ENCODE results near the gene KLLN.
"Not testable (repeated sequence)": the region's sequence is repeated elsewhere in the genome, so short reads cannot be mapped to it uniquely, and the experiment has no call there.

The KLLN gene

DNA sequence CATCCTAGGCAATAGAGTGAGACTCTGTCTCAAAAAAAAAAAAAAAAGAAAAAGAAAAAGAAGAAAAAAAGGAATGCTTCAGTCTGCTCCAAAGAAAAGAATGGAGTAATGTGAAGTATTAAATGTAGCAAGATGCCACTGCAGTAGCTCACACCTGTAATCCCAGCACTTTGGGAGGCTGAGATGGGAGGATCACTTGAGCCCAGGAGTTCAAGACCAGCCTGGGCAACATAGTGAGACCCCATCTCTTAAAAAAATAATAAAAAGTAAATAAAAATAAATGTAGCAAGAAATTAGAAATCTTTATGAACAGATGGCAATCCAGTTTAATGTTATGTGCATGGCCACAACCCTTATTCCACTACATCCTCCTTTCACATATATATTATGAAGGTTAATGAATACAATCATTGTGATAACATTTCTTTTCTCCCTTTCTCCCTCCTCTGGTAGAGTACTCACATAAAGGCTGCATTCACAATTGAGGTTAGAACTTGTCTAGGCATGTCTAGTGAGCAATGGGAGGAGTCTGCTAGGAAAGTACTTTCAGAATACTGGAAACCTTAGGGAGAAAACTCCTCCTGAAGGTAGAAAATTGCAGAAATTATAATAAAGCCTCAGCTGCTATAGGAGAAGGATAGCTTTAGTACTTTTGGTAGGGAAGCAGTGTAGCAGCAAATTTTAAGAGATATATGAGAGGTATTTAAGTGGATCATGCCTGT, 20.4 kb downstream of the KLLN start:
- no peak for DNase-seq (ENCODE audit: low read depth, low spot score)

- no peak for DNase-seq (ENCODE audit: low read depth, low spot score)
Measured at GRCh38 chr10:87842220-87842641, 21.1 kb downstream of the KLLN start.

GRCh38 chr10:87841186-87841585, 22.1 kb downstream of the KLLN start:
- DNase-seq (ENCODE audit: low read depth, low spot score), result no peak

DNA sequence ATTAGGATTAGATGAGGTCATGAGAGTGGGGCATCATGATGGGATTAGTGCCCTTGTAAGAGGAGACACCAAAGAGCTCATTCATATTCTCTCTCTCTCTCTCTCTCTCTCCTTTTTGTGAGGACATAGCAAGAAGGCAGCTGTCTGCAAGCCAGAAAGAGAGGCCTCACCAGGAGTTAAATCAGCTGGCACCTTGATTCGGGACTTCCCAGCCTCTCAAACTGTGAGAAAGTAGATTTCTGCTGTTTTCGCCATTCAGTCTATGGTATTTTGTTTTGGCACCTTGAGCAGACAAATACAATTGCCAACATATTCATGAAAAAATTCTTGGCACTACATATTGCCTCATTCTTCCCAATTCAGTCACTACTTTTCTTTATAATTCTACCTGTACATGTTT, 24.7 kb downstream of the KLLN start:
- DNase-seq (ENCODE audit: low read depth, low spot score), result no peak

GRCh38 chr10:87837445-87837844, 25.9 kb downstream of the KLLN start:
- DNase-seq (ENCODE audit: low read depth, low spot score), result no peak

- no peak for DNase-seq (ENCODE audit: low read depth, low spot score)
Measured at GRCh38 chr10:87836098-87836497, 27.2 kb downstream of the KLLN start.

GRCh38 chr10:87829986-87830729, 33.2 kb downstream of the KLLN start:
- no peak for DNase-seq (ENCODE audit: low read depth, low spot score)

- DNase-seq (ENCODE audit: low read depth, low spot score), result not testable (repeated sequence)
Measured at GRCh38 chr10:87829051-87829450, 34.3 kb downstream of the KLLN start.

GRCh38 chr10:87827681-87828080, 35.7 kb downstream of the KLLN start:
- no peak for DNase-seq (ENCODE audit: low read depth, low spot score)

GRCh38 chr10:87826653-87827052, 36.7 kb downstream of the KLLN start:
- no peak for DNase-seq (ENCODE audit: low read depth, low spot score)

GRCh38 chr10:87819289-87819585, 44.1 kb downstream of the KLLN start:
- DNase-seq (ENCODE audit: low read depth, low spot score), result no peak

DNA sequence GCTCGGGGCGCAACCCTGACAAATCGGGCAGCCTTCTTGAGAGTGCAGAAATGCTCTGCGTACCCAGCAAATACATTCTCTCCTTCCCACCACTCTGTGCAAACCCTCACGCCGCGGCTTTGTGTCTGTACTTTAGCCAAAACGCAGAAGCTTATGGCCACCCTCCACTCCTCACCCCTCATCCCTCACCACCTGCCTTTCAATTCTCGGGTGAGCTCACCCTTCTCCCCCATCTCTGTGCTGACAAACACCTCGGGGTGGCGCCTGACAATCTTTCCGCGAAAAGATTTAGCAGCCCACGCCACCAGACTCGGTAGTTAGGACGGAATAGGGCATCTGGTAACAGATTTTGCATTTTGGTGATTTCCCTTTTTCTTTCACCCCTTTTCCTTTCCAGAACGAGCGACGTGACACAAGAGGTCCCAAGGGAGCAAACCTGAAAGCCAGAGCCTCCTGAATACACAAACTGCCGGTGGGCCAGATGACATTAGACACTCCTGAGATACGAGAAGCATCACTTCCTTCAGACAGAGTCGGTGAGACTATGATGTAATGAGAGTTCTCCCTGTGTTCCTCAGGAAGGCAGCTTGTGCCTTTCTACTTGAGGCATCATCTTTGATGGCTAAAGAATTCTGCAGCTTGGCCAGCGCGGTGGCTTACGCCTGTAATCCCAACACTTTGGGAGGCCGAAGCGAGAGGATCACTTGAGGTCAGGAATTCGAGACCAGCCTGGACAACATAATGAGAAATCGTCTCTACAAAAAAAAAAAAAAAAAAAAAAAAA, 44.6 kb downstream of the KLLN start:
- DNase-seq (ENCODE audit: low read depth, low spot score), result peak; percentile 6

DNA sequence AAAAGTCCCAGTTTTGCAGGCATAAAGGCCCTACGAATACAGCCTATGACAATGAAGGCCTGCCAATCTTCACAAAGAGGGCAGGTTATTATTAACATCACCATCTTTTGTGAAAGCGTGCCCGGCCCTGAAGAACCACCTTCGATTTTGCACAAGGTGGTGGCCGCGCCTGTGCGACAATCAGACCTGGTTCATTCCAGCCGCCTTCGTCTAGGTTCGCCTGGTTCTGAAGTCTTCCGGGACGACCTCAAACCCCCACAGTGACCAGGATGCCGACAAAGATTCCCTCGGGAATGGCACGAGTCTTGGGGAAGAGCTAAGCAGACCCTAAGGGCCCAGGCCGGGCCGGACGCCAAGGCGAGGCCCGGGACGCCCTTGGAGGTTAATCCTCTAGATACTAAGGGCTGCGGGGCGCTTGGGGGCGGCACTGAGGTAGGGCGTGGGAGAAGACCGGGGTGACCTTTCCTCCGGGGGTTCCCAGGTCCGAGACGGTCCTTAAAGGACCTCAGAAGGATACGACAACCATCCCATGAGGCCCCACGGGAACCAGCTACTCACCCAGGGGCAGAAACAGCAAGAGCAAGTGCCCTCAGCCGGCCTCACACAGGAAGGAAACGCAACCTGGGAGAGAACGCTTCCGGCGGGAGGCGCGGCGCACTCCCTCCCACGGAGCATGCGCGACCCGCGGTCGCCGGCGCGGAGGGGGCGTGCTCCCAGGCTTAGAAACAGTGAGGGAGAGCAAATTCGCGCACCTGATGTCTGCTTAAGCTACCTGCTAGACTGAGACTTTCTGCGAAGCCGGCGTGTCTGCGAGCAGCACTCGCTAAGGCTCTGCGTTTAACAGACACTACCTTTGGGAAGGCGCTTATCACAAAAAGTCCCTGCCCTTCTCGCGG, 45.5 kb downstream of the KLLN start, which contains the start of gene ATAD1:
TSS of gene ATAD1 (minus strand) at position 618 of the 896 bp plus-strand sequence. CDS start 3,627 bp downstream, outside the sequence.
- DNase-seq (ENCODE audit: low read depth, low spot score), result peak; percentile 69

- no peak for DNase-seq (ENCODE audit: low read depth, low spot score)
Measured at GRCh38 chr10:87816898-87817608, 46.3 kb downstream of the KLLN start.

GRCh38 chr10:87816163-87816897, 47.0 kb downstream of the KLLN start:
- DNase-seq (ENCODE audit: low read depth, low spot score), result no peak
